NCI-H774 (cell line): ENCODE results near the gene RLBP1.

Experiments
- DNase-seq: peaks from one replicate; lab custom pipeline; 2025; lab: John Stamatoyannopoulos, UW

RLBP1 gene

GRCh38 chr15:89206908-89207331 is 14.5 kb downstream of the RLBP1 start:
- peak; percentile 37 for DNase-seq

- no peak for DNase-seq
Measured at GRCh38 chr15:89205991-89206585, 15.3 kb downstream of the RLBP1 start.

GRCh38 chr15:89203705-89204273 is 17.6 kb downstream of the RLBP1 start:
- no peak for DNase-seq

GRCh38 chr15:89201465-89202005 is 19.8 kb downstream of the RLBP1 start:
- DNase-seq, result no peak

GRCh38 chr15:89200182-89200581 is 21.2 kb downstream of the RLBP1 start:
- no peak for DNase-seq

GRCh38 chr15:89199746-89200145 is 21.6 kb downstream of the RLBP1 start:
- DNase-seq, result no peak

GRCh38 chr15:89198934-89199333 is 22.4 kb downstream of the RLBP1 start:
- DNase-seq, result no peak

- DNase-seq, result no peak
Measured at GRCh38 chr15:89198196-89198595, 23.2 kb downstream of the RLBP1 start.

- peak; percentile 1 for DNase-seq
Measured at GRCh38 chr15:89197503-89197971, 23.8 kb downstream of the RLBP1 start.

- DNase-seq, result no peak
Measured at GRCh38 chr15:89196994-89197393, 24.4 kb downstream of the RLBP1 start.

GRCh38 chr15:89196241-89196640 is 25.1 kb downstream of the RLBP1 start:
- DNase-seq, result no peak

- DNase-seq, result no peak
Measured at GRCh38 chr15:89195836-89196235, 25.5 kb downstream of the RLBP1 start.

- DNase-seq, result no peak
Measured at GRCh38 chr15:89194608-89195007, 26.8 kb downstream of the RLBP1 start.

- DNase-seq, result no peak
Measured at GRCh38 chr15:89192766-89193165, 28.6 kb downstream of the RLBP1 start.

- no peak for DNase-seq
Measured at GRCh38 chr15:89192136-89192535, 29.2 kb downstream of the RLBP1 start.

GRCh38 chr15:89187986-89188514 is 33.3 kb downstream of the RLBP1 start:
- no peak for DNase-seq

- DNase-seq, result no peak
Measured at GRCh38 chr15:89187301-89187985, 33.9 kb downstream of the RLBP1 start.

GRCh38 chr15:89186803-89187202 is 34.6 kb downstream of the RLBP1 start:
- no peak for DNase-seq

- no peak for DNase-seq
Measured at GRCh38 chr15:89184886-89185526, 36.4 kb downstream of the RLBP1 start.

GRCh38 chr15:89184357-89184756 is 37.0 kb downstream of the RLBP1 start:
- DNase-seq, result peak; percentile 50

GRCh38 chr15:89179966-89180875 is 41.2 kb downstream of the RLBP1 start:
- DNase-seq, result no peak
